ENCODE data around the gene POLN. TPM values are rescaled to one million over a fixed set of nuclear protein-coding genes. Genes with fewer than 3 reads are reported as not detected.

POLN gene
- total RNA-seq, 1 donor from 2014 or later = 7.7 TPM

- no peak for DNase-seq (ENCODE audit: low spot score)
Measured at GRCh38 chr4:2071252-2071911, 170.5 kb downstream of the POLN start.

GRCh38 chr4:2070421-2071251, 171.3 kb downstream of the POLN start:
- no peak for DNase-seq (ENCODE audit: low spot score)

- no peak for DNase-seq (ENCODE audit: low spot score)
Measured at GRCh38 chr4:2069986-2070385, 171.9 kb downstream of the POLN start.

- no peak for DNase-seq (ENCODE audit: low spot score)
Measured at GRCh38 chr4:2069161-2069971, 172.6 kb downstream of the POLN start.

- no peak for DNase-seq (ENCODE audit: low spot score)
Measured at GRCh38 chr4:2068566-2068965, 173.4 kb downstream of the POLN start.

GRCh38 chr4:2068198-2068470, 173.8 kb downstream of the POLN start:
- DNase-seq (ENCODE audit: low spot score) = no peak

- DNase-seq (ENCODE audit: low spot score) = no peak
Measured at GRCh38 chr4:2067446-2068197, 174.3 kb downstream of the POLN start.

GRCh38 chr4:2066571-2067445, 175.1 kb downstream of the POLN start:
- no peak for DNase-seq (ENCODE audit: low spot score)

- DNase-seq (ENCODE audit: low spot score) = no peak
Measured at GRCh38 chr4:2066011-2066551, 175.8 kb downstream of the POLN start.

- no peak for DNase-seq (ENCODE audit: low spot score)
Measured at GRCh38 chr4:2065106-2065930, 176.6 kb downstream of the POLN start.

GRCh38 chr4:2064276-2064991, 177.5 kb downstream of the POLN start:
- no peak for DNase-seq (ENCODE audit: low spot score)

GRCh38 chr4:2063557-2064275, 178.2 kb downstream of the POLN start:
- no peak for DNase-seq (ENCODE audit: low spot score)

- DNase-seq (ENCODE audit: low spot score) = no peak
Measured at GRCh38 chr4:2062808-2063524, 179.0 kb downstream of the POLN start.

- DNase-seq (ENCODE audit: low spot score) = no peak
Measured at GRCh38 chr4:2062168-2062807, 179.6 kb downstream of the POLN start.

- DNase-seq (ENCODE audit: low spot score) = no peak
Measured at GRCh38 chr4:2061186-2062131, 180.5 kb downstream of the POLN start.

GRCh38 chr4:2060611-2061185, 181.2 kb downstream of the POLN start:
- no peak for DNase-seq (ENCODE audit: low spot score)

Measured in mucosa of gallbladder (tissue), 1 donor.